Coronary artery (tissue), 2 donors: Measurements from ENCODE around the gene LTBP3.

Experiments used
- DNase-seq: peaks from one replicate; pipeline ENCODE4 v3.0.0-alpha.2; 2017; ENCODE audit warnings: low spot score
- H3K27ac ChIP-seq, 2 donors: fragments of 200-600 bp; sonication (generic); one replicate each; pipeline ENCODE4 v1.5.1; 2016 to 2019
- H3K4me3 ChIP-seq: fragments of 200-600 bp; sonication (generic); 2 replicates; pipeline ENCODE4 v1.5.1; 2016; ENCODE audit warnings: mild to moderate bottlenecking, moderate library complexity
- TF ChIP-seq, protein P1 (sequence below): fragments of 200-600 bp; sonication (generic); IDR thresholded peaks from one replicate; pipeline ENCODE4 v1.5.1; 2019; ENCODE audit warnings: antibody characterized with exemption

Gene LTBP3

DNA sequence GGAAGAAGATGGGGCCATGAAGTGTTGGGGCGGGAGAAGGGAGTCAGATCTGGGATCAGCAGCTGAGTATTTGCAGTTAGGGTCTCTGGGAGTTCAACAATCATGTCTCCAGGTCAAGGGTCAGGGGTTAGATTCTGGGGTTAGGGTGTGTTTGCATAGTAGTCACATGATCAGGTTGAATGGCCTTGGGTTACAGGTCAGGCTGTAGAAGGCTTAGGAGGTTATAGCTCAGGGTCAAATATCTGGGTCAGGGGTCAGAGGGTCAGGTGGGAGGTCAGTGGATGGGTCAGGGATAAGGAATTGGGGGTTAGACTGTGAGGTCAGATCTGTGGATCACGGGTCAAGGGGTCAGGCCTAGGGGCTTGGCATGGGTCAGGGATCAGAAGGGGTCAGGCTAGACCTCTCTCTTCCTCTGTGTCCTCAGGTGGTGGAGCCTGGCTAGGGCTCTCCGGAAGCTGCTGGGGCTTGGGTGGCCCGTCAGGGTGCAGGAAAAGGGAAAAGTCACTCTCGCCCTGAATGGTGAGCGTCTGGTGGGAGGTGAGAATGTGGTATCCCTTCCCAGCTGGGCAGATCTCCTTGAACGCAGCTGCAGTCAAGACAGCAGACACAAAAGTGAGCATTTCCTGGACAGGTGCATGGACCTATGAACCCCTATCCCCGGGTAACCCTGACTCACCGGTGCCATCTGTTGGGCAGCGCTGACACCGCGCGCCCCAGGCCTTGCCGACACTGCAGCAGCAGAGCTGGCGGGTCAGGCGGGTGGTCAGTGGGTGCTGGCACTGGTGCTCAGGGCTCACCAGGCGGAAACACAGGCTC, 6.4 kb downstream of the LTBP3 start:
- H3K27ac ChIP-seq: peak overlapping the region in 1 of 2 donors; percentile 13
- no peak for DNase-seq
- TF ChIP-seq, protein P1, sequence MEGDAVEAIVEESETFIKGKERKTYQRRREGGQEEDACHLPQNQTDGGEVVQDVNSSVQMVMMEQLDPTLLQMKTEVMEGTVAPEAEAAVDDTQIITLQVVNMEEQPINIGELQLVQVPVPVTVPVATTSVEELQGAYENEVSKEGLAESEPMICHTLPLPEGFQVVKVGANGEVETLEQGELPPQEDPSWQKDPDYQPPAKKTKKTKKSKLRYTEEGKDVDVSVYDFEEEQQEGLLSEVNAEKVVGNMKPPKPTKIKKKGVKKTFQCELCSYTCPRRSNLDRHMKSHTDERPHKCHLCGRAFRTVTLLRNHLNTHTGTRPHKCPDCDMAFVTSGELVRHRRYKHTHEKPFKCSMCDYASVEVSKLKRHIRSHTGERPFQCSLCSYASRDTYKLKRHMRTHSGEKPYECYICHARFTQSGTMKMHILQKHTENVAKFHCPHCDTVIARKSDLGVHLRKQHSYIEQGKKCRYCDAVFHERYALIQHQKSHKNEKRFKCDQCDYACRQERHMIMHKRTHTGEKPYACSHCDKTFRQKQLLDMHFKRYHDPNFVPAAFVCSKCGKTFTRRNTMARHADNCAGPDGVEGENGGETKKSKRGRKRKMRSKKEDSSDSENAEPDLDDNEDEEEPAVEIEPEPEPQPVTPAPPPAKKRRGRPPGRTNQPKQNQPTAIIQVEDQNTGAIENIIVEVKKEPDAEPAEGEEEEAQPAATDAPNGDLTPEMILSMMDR: no peak
- H3K4me3 ChIP-seq: no peak overlapping the region

DNA sequence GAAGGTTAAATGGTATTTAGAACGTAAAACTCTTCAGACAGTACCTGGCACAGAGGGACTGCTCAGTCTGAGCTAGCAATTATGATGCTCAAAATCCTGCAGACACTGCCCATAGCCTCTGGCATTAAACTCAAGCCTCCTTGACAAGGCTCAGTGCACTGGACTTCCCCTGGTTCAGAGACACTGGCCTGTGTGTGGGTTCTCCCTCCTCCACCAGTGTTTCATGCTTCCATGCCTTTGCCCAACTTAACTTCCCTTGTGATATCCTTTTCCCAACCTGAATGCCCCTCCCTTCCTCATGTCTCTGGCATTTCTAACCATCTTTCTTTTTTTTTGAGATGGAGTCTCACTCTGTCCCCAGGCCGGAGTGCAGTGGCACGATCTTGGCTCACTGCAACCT, 9.1 kb downstream of the LTBP3 start:
- Histone ChIP-seq H3K27ac (no peak overlapping the region), H3K4me3 (no peak overlapping the region)
- DNase-seq: no peak
- TF ChIP-seq, protein P1: no peak

DNA sequence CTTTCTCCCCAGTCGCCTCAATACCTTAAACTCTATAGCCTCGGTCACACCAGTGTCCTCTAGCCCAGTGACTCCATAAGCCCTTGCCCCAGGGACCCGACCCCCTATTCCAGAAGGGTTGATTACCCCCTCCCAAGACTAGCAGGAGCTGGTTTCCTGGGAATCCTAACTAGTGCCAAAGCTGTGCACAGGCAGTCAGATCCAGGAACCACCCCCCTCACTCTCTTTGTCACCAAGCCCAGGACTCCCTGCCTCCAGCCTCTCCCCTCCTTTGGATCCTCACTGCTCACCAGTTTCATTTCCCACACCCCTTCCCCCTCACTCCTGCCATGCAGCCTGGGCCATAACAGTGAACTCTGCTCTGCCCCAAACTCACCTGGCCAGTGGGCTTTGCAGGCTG, 9.8 kb downstream of the LTBP3 start:
- DNase-seq: no peak

DNA sequence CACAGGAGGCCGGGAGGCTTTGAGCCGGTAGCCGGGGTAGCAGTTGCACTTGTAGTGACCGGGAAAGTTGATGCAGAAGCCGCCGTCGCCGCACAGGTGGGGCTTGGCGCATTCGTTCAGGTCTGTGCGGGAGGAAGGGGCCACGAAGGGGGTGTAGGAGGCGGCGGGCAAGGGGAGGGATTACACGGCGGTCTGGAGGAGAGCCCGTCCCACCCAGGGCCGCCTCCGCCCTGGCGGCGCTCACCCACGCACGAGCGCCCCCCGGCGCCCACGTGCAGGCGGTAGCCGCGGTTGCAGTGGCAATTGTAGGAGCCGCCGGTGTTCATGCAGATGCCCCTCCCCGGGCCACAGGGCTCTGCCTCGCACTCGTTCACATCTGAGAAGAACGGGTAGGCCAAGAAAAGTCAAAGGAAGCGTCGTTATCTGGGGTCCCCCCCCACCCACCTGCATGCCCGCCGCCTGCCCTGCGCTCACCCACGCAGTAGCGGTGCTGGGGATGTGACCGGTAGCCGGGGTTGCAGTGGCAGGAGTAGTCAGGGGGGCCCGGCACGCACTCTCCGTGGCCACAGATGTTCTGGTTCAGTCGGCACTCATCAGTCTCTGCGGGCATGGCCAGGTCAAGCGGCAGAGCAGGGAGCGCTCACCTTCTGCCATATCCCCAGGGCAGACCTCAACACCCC, 10.6 kb downstream of the LTBP3 start:
- TF ChIP-seq, protein P1: no peak
- no peak overlapping the region for H3K4me3 ChIP-seq
- no peak for DNase-seq
- no peak overlapping the region for H3K27ac ChIP-seq

More for the DNA sequence above, 9.8 kb downstream of the LTBP3 start:
- Histone ChIP-seq H3K4me3 (no peak overlapping the region), H3K27ac (no peak overlapping the region)
- TF ChIP-seq, protein P1: no peak

DNA sequence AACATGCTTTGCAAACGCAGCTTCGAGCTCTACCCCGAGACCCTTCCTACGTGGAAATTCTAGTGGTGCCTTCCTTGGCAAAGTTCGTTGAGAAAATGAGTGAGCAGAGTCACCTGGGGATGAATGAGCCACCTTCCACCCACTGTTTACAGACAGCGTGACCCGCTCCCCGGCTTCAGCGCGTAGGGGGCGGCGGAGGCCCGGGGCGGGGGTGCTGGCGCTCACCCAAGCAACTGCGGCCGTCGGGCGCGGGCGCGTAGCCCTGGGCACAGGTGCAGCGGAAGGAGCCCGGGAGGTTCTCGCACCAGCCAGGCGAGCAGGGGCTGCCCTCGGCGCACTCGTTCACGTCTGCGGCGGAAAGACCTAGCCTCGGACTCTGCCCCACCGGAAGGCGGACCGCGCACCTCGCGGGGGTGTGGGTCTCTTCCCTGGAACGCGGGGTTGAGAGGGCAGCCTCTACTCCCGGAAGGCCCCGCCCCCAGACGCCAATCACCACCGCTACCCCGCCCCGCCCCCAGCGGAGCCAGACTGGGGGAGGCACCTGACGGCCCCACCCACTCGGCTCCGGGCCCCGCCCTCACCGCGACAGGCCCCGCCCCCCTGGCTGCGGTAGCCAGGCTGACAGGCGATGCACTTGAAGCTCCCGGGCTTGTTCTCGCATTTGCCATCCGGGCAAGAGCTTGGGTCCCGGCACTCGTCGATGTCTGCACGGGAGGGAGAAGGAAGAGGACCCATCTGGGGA, 11.8 kb downstream of the LTBP3 start:
- peak overlapping the region; percentile 48 for H3K4me3 ChIP-seq
- no peak for DNase-seq
- TF ChIP-seq, protein P1: no peak
- peak overlapping the region in 1 of 2 donors; percentile 18 for H3K27ac ChIP-seq

DNA sequence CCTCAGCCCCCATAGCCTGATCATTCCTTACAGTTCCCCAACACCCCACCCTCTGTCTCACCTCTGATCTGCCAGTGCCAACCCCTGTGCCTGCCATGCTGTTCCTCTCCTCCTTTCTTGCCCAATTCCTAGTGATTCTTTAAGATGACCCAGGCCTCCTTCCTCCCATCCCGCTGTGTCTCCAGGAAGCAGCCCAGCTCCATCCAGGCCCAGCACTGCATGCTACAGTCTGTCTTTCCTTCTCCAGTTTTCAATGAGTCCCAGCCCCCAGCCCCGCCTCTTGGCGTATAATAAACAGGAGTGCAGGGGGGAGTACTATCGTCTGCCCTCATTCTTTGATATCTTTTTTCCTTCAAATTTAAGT, 12.3 kb downstream of the LTBP3 start:
- DNase-seq: no peak
- H3K27ac ChIP-seq: peak overlapping the region in 1 of 2 donors; percentile 18
- TF ChIP-seq, protein P1: no peak
- peak overlapping the region; percentile 48 for H3K4me3 ChIP-seq
